HepG2 (cell line): ENCODE results near the gene TAC3. TPM values are rescaled to one million over a fixed set of nuclear protein-coding genes. Genes with fewer than 3 reads are reported as not detected.

Experiments
- BORCS8-MEF2B ChIP-seq: sonication (generic); formaldehyde crosslinking; IDR thresholded peaks from 2 replicates; pipeline ENCODE4 v1.8.0; 2022; ENCODE audit warnings: mild to moderate bottlenecking, missing genetic modification reagents
- BRF2 ChIP-seq: sonication (generic); formaldehyde crosslinking; IDR thresholded peaks from 2 replicates; pipeline ENCODE4 v1.8.1; 2022; ENCODE audit warnings: mild to moderate bottlenecking, missing genetic modification reagents
- HNF1A ChIP-seq, 2 experiments: sonication (generic) in 1 of 2; formaldehyde crosslinking in 1 of 2; IDR thresholded peaks; 2 replicates each; pipeline versions ENCODE4 v1.4.0 to v1.6.1; 2016 to 2020; ENCODE audit warnings: borderline replicate concordance in 1 of 2, low read depth in 1 of 2, mild to moderate bottlenecking in 1 of 2, missing genetic modification reagents in 1 of 2
- KIAA2018 ChIP-seq: sonication (generic); formaldehyde crosslinking; IDR thresholded peaks from 2 replicates; pipeline ENCODE4 v1.5.0; 2020; ENCODE audit warnings: mild to moderate bottlenecking, missing genetic modification reagents, borderline replicate concordance
- MED13 ChIP-seq: sonication (generic); formaldehyde crosslinking; IDR thresholded peaks from 2 replicates; pipeline ENCODE4 v1.5.0; 2020; ENCODE audit warnings: missing genetic modification reagents
- MYPOP ChIP-seq: sonication (generic); formaldehyde crosslinking; IDR thresholded peaks from 2 replicates; pipeline ENCODE4 v1.8.1; 2023; ENCODE audit warnings: mild to moderate bottlenecking, moderate library complexity, missing genetic modification reagents
- TBX2 ChIP-seq: sonication (generic); formaldehyde crosslinking; IDR thresholded peaks from 2 replicates; pipeline ENCODE4 v1.5.0; 2020; ENCODE audit warnings: missing genetic modification reagents, mild to moderate bottlenecking, borderline replicate concordance
- ZBTB3 ChIP-seq: sonication (generic); formaldehyde crosslinking; IDR thresholded peaks from 2 replicates; pipeline ENCODE4 v1.4.0; 2020; ENCODE audit warnings: low read depth, mild to moderate bottlenecking, moderate library complexity, missing genetic modification reagents, borderline replicate concordance
- ZNF276 ChIP-seq: sonication (generic); formaldehyde crosslinking; IDR thresholded peaks from 2 replicates; pipeline ENCODE4 v1.4.0; 2020; ENCODE audit warnings: mild to moderate bottlenecking, low read depth, missing genetic modification reagents
- ZNF670 ChIP-seq: sonication (generic); formaldehyde crosslinking; IDR thresholded peaks from 2 replicates; pipeline ENCODE4 v1.8.0; 2022; ENCODE audit warnings: mild to moderate bottlenecking, missing genetic modification reagents, borderline replicate concordance
- ZNF740 ChIP-seq: sonication (generic); formaldehyde crosslinking; IDR thresholded peaks from 2 replicates; pipeline ENCODE4 v1.4.0; 2020; ENCODE audit warnings: missing genetic modification reagents
- polyA plus RNA-seq, 8 experiments: library from polyadenylated mRNA; depleted of rRNA in 3 of 8; stranded (reverse) in 7 of 8; unstranded in 1 of 8; fragments of >200 nt; fragmentation: Illumina TruSeq in 4 of 8; extraction: Trizol in 4 of 8; gene quantifications; 2 replicates each; pipeline versions ENCODE4 v1.2.1 to v1.2.3, GENCODE V29; 2011 to 2016; ENCODE audit warnings: low read depth in 4 of 8, missing spikeins in 1 of 8, mixed read lengths in 1 of 8; ENCODE audit not compliant: insufficient read depth in 1 of 8
- total RNA-seq, 5 experiments: library from RNA; depleted of rRNA; stranded (reverse); fragments of >200 nt; fragmentation: Illumina TruSeq; extraction: Trizol; gene quantifications; 2 replicates each; pipeline ENCODE4 v1.2.3, GENCODE V29; 2016; ENCODE audit warnings: low read depth in 1 of 5

TAC3 gene
- total and polyA plus RNA-seq, 2 of the 13 experiments (the other 11 are each of a cell fraction or from before 2014, with no cell fraction given) = 0.13 to 0.15 TPM

- TF ChIP-seq KIAA2018 (CRISPR knock-in tag) (no peak), BORCS8-MEF2B (CRISPR knock-in tag) (0 out of 2 replicates have a peak, but pooled peaks have one; percentile 33), MED13 (CRISPR knock-in tag) (no peak), MYPOP (CRISPR knock-in tag) (no peak), HNF1A (IDR thresholded peaks at IDR 0.05; ENCODE audit: low read depth) (no peak), HNF1A (CRISPR knock-in tag; IDR thresholded peaks at IDR 0.05; ENCODE audit: borderline replicate concordance) (no peak), ZBTB3 (CRISPR knock-in tag) (no peak), TBX2 (0 out of 2 replicates have a peak, but pooled peaks have one; percentile 21), BRF2 (no peak), ZNF276 (CRISPR knock-in tag) (no peak), ZNF740 (CRISPR knock-in tag) (no peak), ZNF670 (CRISPR knock-in tag) (no peak)
Observed at GRCh38 chr12:57049890-57050289, 33.6 kb upstream of the TAC3 start, which contains the start of gene MYO1A (continued).
